ENCODE measurements around the gene SH2D5.

DNA sequence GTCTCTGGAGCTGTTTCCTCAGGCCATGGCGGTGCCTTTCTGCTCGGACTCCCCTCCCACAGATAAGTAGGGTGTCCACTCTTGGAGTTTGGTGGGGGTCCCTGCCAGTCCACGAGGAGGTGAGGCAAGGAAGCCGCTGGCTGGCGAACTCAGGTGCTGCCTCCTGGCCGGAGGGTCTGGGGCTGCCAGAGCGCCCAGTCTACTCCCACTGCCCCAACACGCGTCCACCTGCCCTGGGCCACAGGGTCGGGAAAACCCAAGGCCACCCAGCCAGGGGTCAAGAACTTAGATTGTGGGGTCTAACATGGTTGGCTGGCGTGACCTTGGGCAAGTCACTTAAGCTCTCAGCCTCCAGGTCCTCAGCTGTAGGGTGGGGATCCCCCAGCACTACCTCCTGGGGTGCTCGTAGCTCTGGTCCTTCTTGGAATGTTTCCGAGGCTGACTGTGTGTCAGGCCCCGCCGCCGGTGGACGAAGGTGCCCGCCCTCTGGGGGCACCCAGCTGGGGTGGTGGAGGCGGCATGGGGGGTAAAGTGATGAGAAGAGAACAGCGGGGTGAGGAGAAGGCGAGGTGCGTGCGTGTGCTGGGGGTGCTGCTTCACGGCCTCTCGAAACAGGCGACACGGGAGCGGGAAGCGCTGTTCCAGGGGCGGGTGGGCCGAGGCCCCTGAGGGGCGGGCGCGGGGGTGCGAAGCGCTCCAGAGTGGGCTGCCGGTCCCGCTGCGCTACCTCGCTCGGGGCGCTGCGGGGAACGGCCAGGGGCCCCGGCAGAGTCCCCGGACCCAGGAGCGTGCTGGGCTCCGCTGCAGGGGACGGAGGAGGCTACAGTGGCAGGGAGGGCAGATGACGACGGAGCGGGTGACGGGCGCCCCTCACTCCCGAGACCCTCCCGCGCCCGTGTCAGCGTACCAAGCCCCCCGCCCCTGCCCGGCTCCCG, 1.2 kb downstream of the SH2D5 start:
- TF ChIP-seq CTCF (IDR thresholded peaks at IDR 0.05; ENCODE audit: poor library complexity) (no peak), EZH2 (IDR thresholded peaks at IDR 0.05; ENCODE audit: borderline replicate concordance) (peak; percentile 62), EZH2phosphoT487 (IDR thresholded peaks at IDR 0.05; ENCODE audit: low read depth, severe bottlenecking, unreplicated experiment) (no peak)

All from hepatocyte (in vitro differentiated cells).